Activated T-helper 9 cell treated with anti-CD3 and anti-CD28 coated beads, Interleukin-2, amount 50 U/mL, for 16 hours (primary cell): ENCODE data around the gene RNF144A.
"Not testable (repeated sequence)": the region's sequence is repeated elsewhere in the genome, so short reads cannot be mapped to it uniquely, and the experiment has no call there.

Experiments used
- DNase-seq: peaks from one replicate; pipeline ENCODE4 v3.0.0-alpha.2; 2020; ENCODE audit warnings: low read depth

RNF144A gene

DNA sequence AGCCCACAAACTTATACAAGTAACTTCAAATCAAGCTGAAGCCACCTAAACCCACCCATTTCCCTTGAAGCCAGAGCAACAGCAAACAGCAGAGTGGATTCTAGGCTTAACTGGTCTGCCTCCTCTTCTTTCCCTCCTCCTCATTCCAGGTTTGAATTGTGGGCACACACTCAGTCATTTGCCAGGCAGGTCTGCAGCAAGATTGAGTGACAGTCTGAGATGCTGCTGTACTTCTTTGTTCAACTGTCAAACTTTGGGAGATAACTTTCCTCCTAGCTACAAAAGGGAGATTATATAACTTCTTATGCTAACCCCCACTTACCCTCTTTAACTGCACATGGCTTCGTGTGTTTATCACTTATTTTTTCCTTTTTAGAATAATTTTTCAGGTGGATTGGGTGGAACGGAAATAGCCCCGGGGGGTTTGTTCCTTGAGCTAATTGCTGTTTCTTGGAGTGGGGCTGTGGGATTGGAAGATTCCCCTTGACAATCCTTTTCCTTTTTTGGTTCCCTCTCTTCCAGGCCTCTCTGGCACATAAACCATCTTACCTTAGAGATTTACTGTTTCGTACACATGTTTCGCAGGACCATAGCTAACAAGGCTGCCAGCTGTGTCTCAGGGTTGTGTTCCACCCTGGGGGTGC is 55.0 kb downstream of the RNF144A start:
- DNase-seq = no peak

- no peak for DNase-seq
Measured at GRCh38 chr2:6973895-6974545, 56.8 kb downstream of the RNF144A start.

DNA sequence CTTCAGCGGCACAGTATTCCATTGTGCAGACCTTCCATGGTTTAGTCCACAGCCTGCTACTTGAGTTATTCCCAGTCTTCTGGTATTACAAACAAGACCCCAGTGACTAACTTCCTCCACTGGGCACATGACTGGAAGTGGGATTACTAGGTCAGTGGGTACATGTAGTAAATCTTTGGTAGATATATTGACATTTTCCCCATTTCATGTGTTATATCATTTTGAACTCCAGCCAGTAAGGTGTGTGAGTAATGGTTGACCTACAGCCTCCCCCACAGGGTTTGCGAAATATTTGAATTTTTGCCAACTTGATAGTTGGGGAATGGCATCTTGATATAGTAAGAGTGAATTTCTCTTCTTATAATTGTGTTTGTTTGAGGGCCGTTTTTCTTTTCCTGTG is 58.8 kb downstream of the RNF144A start:
- no peak for DNase-seq

- no peak for DNase-seq
Measured at GRCh38 chr2:6977113-6977741, 60.0 kb downstream of the RNF144A start.

- DNase-seq = no peak
Measured at GRCh38 chr2:6977786-6978185, 60.6 kb downstream of the RNF144A start.

DNA sequence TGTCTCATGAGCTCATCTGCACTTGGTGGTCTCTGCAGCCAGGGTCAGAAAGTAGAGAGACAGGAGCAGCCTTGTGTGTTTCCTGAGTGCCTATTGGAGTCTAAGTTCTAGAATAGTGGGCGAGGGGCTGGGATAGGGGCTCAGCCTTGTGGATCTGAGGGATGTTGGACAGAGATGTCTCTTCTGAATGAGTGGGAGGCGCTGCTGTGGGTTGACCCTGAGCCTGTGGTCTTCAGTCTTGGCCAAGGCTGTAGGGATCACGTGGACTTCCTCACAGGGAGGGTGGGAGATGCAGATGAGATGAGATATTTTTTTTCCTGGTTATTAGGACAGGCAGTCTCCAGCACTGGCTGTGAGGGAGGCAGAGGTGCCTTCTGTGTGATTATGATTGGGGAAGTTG is 61.8 kb downstream of the RNF144A start:
- no peak for DNase-seq

GRCh38 chr2:6982449-6982848 is 65.2 kb downstream of the RNF144A start:
- no peak for DNase-seq

DNA sequence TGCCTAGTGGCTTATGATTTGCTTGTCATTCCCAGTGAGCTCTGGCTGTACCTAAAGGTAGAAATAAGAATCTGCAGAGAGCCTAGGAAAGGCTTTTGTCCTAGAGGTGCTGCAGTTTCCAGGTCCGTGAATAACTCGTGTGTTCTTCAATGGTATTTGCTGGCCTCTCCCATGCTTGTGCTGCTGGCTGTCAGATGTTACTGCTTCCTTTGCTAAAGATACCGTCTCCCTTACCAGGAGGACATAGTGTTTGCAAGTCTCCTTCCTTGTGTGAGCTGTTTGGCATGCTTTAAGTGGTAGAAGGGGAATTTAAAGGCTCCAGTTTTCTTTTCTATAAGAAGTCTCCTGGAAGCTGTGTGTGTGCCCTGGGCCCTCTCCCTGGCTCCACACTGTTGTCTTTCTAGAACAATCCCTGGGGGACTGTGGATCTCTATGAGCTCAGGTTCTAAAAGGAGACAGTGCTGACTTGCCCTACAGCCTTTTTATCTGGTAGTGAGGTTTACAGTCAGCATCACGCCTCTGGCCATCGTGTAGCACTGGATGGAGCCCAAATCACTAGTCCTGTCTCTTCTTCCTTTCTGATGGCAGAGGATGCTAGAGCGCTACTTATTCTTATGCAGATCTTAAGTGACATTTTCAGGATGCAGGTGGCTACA is 65.8 kb downstream of the RNF144A start:
- DNase-seq = no peak

GRCh38 chr2:6986301-6986911 is 69.2 kb downstream of the RNF144A start:
- DNase-seq = no peak

GRCh38 chr2:6986912-6987361 is 69.7 kb downstream of the RNF144A start:
- no peak for DNase-seq

- DNase-seq = no peak
Measured at GRCh38 chr2:6990871-6991270, 73.7 kb downstream of the RNF144A start.

GRCh38 chr2:6992794-6993228 is 75.6 kb downstream of the RNF144A start:
- DNase-seq = no peak

- DNase-seq = no peak
Measured at GRCh38 chr2:6993229-6993640, 76.0 kb downstream of the RNF144A start.

GRCh38 chr2:6993936-6994335 is 76.7 kb downstream of the RNF144A start:
- no peak for DNase-seq

DNA sequence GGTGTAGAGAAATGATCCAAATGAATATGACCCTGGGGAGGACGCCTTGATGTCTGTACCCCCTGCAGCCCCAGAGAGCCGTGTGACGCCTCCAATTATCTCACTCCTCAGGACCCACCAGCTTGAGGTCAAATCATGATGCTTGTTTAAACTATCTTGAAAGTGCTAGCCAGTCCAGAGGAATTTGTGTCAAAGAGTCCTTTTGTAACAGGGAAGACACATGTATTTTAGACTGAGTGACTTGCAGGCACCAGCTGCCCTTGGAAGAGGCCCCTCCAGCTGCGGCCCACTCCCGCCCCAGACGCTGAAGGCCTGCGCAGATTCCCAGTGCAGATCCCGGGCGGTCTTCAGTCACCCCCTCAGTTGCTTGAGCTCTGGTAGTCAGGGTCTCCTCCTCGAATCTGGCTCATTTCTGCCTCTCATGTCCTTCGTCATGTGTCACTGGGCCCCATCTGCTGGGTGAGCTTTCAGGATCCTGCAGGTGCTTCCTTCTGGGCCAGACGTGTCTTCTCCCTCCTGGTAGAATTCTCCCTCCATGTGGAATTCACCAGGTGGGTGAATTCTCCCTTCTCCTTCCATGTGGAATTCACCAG is 77.4 kb downstream of the RNF144A start:
- DNase-seq = no peak

- no peak for DNase-seq
Measured at GRCh38 chr2:6995391-6996097, 78.3 kb downstream of the RNF144A start.

DNA sequence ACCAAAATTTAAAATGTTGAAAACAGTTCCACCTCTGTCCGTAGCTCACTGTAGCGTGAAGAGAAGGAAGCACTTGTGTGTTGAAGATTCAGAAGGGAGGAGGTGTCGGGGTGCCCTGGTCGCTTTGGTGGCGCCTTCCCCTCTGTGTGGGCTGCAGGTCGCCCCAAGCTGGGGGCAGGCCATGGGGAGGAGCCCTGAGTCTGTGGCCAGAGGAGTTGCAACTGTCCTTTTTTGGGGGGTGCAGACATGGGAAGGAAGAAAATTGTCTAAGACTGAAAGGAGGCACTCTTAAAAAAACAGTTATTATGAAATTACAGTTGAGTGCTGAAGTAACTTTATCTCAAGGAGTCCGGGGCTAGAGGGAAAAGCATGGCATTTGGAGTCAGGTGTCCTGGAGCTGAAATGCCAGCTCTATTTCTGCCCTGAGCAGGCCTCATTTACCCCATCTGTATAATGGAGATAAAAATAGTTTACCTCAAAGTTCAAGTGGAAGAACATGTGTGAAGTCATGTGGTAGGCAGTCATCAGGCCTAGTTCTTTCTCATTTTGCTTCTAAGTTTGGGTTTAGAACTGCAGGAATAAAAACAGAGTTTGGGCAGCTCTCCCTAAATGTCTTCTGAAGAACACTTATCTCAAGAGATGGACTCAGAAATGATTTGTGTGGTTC is 82.1 kb downstream of the RNF144A start:
- no peak for DNase-seq

GRCh38 chr2:7001395-7001794 is 84.2 kb downstream of the RNF144A start:
- DNase-seq = not testable (repeated sequence)

- DNase-seq = no peak
Measured at GRCh38 chr2:7003895-7004294, 86.7 kb downstream of the RNF144A start.

- DNase-seq = no peak
Measured at GRCh38 chr2:7004636-7005035, 87.4 kb downstream of the RNF144A start.

DNA sequence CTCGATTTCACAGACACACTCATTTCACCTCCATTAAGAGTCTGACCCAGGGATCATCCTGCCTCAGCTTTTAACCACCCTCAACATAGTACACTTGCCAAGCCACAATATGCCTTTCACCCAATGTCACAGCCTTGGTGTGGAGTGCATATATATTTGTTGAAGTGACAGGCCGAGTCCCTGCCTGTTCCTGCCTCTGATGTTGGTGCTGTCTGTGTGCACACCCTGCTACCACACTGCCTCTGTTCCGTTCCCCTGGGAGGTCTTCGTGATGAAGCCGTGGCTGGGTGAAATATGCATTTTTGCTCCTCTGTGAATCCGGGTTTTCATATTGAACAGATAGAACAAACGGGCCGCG is 90.3 kb downstream of the RNF144A start:
- DNase-seq = no peak
